Stimulated activated naive CD8-positive, alpha-beta T cell treated with anti-CD3 and anti-CD28 coated beads, Interleukin-15, amount 100 ng/mL, for 72 hours (primary cell): Measurements from ENCODE around the gene ATXN1L.
"Not testable (repeated sequence)": the region's sequence is repeated elsewhere in the genome, so short reads cannot be mapped to it uniquely, and the experiment has no call there.

Experiments used
- ATAC-seq: fragments of 150-1000 bp; cut with Tn5 transposase; 2 replicates; pipeline ENCODE4 v1.10.0; 2021; ENCODE audit warnings: mild to moderate bottlenecking, moderate library complexity
- DNase-seq, 2 donors: peaks; one replicate each; pipeline ENCODE4 v3.0.0; 2021 to 2022
- H3K27ac Mint-ChIP-seq, 2 donors: one replicate each; pipeline ENCODE4 v1.8.0; 2022; ENCODE audit warnings: mild to moderate bottlenecking in 2 of 2, mixed read lengths in 2 of 2, moderate library complexity in 2 of 2
- H3K27me3 Mint-ChIP-seq: one replicate; pipeline ENCODE4 v1.8.0; 2022; ENCODE audit warnings: mixed read lengths
- H3K4me1 Mint-ChIP-seq: one replicate; pipeline ENCODE4 v1.8.0; 2022; ENCODE audit warnings: mild to moderate bottlenecking, mixed read lengths
- H3K4me3 Mint-ChIP-seq, 2 donors: one replicate each; pipeline ENCODE4 v1.8.0; 2022; ENCODE audit warnings: mild to moderate bottlenecking in 2 of 2, mixed read lengths in 2 of 2, moderate library complexity in 1 of 2
- H3K9me3 Mint-ChIP-seq, 2 donors: one replicate each; pipeline ENCODE4 v1.8.0; 2022; ENCODE audit warnings: mixed read lengths in 2 of 2

ATXN1L gene, protein sequence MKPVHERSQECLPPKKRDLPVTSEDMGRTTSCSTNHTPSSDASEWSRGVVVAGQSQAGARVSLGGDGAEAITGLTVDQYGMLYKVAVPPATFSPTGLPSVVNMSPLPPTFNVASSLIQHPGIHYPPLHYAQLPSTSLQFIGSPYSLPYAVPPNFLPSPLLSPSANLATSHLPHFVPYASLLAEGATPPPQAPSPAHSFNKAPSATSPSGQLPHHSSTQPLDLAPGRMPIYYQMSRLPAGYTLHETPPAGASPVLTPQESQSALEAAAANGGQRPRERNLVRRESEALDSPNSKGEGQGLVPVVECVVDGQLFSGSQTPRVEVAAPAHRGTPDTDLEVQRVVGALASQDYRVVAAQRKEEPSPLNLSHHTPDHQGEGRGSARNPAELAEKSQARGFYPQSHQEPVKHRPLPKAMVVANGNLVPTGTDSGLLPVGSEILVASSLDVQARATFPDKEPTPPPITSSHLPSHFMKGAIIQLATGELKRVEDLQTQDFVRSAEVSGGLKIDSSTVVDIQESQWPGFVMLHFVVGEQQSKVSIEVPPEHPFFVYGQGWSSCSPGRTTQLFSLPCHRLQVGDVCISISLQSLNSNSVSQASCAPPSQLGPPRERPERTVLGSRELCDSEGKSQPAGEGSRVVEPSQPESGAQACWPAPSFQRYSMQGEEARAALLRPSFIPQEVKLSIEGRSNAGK

DNA sequence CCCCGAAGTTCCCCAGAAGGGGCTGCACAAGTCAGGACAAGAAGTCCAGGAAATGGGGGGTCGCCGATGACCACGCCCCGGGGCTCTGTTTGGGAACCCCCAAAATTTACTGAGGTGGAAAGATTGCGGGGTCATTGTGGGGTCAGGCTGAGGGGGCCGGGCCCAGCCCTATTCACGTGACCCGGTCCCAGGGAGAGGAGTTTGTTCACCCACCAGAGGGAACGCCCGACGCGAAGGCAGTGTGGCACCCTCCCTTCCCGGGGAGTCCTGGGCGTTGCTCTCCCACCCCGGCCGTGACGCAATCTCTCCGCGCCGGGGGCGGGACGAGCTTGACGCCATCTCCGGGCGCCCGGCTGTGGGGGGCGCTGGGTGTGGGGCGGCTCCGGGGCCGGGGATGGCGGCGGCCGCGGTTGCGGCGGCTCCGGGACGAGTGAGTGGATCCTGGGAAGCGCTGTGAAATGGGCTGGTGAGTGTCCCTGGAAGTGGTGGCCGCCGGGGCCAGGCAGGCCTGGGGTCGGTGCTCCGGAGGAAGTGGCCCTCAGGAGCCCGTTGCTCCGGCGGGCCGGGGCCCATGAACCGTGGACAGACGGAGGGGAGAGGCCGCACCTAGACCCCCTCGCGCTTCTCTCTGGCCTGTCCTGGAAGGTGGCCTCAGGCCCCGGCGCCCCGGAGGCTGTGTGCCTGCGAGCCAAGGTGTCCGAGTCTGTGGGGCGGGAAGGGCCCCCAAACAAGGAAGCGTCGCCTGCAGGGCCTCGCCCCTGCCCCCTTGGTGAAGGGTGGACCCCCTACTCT lies at the start of gene ATXN1L:
Gene ATXN1L, plus strand, starts transcription at position 338 of the 792 bp plus-strand sequence. CDS start 3,765 bp downstream, outside the sequence.
- peak; percentile 94 for DNase-seq
- peak within 1 kb of the TSS; percentile 95 for H3K4me3 Mint-ChIP-seq
- H3K9me3 Mint-ChIP-seq = no peaks in the 10 kb centered on the region
- H3K27ac Mint-ChIP-seq = peak within 1 kb of the TSS; percentile 96 to 97
- H3K27me3 Mint-ChIP-seq = no peaks in the 10 kb centered on the region
- ATAC-seq = peak; percentile 92
- H3K4me1 Mint-ChIP-seq = peaks cover 43% of the 10 kb centered on the region

DNA sequence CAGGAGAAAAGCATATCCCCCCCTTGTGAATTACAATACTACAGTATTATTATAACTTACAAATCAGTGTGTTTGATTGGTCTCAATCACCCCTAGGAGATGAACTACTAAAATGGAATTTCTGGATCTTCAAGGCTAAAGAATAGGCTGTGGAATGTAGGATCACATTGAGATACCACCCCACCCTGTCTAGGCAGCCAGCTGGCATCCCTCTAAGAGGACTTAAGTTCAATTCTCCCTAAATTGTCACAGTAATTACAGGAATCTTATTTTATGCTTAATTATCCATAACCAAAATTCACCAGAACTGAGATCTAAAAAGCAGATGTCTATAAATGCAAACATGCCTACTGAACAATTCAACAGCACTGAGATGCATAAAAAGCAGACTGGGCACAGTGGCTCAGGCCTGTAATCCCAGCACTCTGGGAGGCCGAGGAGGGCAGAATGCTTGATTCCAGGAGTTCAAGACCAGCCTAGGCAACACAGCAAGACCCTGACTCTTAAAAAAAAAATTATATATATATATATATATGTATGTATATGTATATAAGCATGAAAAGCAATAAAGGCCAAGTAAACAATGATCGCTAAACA lies 49.2 kb upstream of the ATXN1L start:
- Mint-ChIP-seq H3K4me1 (peaks cover 59% of the 10 kb centered on the region), H3K27ac (peak overlapping the region in 1 of 2 donors; percentile 5), H3K9me3 (no peaks in the 10 kb centered on the region), H3K27me3 (no peaks in the 10 kb centered on the region), H3K4me3 (no peak overlapping the region)
- DNase-seq = no peak
- ATAC-seq = no peak

DNA sequence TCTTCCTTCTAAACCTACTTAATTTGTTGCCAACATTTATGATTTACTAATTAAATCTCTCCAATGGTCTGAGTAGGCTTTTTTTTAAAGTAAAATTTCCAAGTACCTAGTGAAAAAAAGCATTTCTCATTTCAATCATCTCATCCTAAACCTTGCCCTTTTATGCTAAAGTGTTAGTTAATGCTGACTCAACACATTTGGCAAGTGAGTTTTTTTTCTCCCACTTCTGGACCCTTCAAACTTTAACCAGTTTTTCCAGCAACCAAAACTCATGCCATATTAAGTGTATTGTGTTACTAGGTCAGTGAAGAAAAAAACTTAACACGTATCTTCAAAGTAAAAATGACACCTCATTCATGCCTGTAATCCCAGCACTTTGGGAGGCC lies 42.5 kb upstream of the ATXN1L start:
- Mint-ChIP-seq H3K27ac (peak overlapping the region in 1 of 2 donors; percentile 78), H3K27me3 (no peaks in the 10 kb centered on the region), H3K4me1 (peaks cover 41% of the 10 kb centered on the region), H3K9me3 (no peaks in the 10 kb centered on the region), H3K4me3 (no peak overlapping the region)
- DNase-seq (no peak), ATAC-seq (no peak)

DNA sequence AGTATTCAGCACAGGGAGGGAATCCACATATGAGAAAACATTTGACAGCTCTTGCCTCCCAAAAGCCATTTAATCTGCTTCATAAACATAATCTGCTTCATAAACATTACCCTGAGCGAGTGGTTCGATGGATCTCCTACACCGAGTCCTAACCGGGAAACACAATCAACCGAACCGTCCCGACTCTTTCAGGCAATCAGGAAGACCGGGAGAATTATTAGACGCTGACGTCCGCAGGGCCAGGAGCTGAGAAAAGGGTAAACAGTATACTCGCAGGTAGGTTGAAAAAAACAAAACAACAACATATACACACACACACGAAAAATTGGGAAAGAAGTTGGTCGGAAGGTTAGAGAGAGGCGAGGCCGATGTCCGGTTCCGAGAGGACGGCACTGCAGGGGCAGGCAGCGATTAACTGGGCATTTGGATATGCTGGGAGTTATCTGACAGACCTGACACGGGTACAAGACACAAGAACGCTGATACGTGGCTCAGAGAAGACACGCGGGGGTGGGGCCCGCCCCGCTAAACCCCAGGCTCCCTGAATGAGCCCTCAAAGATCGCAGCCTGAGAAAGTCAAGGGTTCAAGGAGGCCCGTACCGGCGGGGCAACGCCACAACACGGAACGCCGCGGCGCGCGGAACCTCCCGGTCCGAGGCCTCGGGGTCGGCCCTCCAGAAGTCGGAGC lies 37.7 kb upstream of the ATXN1L start:
- no peaks in the 10 kb centered on the region for H3K27me3 Mint-ChIP-seq
- DNase-seq = no peak
- ATAC-seq = peak; percentile 63
- H3K9me3 Mint-ChIP-seq = no peaks in the 10 kb centered on the region
- H3K4me1 Mint-ChIP-seq = peaks cover 47% of the 10 kb centered on the region
- peak overlapping the region; percentile 100 for H3K27ac Mint-ChIP-seq
- H3K4me3 Mint-ChIP-seq = peak overlapping the region; percentile 97 to 100

DNA sequence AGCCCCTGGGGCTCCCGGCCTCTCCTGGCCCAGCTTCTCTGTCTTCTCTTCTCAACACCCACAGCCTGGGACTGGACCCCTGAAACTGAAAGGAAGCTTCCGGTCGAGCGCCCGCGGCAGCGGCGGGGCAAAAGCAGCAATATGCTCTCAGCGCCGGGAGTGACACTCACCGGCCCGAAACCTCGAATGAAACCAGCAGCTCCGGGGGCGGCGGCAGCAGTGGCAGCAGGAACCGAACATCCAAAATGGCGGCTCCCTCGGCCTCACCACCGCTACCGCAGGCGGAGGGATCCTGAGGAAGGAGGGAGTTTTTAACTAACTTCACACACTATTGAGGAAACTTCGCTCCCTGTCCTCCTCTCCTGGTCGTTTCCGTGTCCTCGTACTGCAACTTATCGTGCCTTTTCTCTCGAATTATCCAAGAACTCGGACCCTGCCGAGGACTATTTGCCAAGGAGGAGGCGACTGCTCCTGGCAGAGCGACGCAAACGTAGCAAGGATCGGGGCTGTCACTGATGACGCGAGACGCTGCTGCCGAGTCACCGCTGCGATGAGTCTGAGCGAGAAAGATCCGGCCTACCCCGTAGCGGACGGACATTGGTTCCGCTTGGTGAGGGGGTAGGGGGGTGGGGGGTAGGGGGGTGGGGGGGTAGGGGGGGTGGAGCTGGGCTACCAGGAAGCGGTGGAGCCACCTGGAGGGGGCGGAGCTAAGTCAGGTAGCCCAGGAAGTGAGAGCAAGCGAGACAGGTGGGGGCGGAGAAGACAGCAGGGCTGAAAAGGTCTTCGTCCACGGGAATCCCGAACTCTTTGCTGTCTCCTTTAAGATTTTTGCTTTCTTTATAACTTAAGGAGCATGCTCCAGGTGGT lies 37.0 kb upstream of the ATXN1L start, which contains the start of gene AP1G1:
Gene AP1G1, minus strand, starts transcription at position 242 of the 867 bp plus-strand sequence. CDS start 19,355 bp downstream, outside the sequence.
- DNase-seq = peak; percentile 92 to 95
- ATAC-seq = peak; percentile 97
- peak within 1 kb of the TSS; percentile 97 to 100 for H3K4me3 Mint-ChIP-seq
- H3K27ac Mint-ChIP-seq = peak within 1 kb of the TSS; percentile 100
- no peaks in the 10 kb centered on the region for H3K27me3 Mint-ChIP-seq
- peaks cover 41% of the 10 kb centered on the region for H3K4me1 Mint-ChIP-seq
- H3K9me3 Mint-ChIP-seq = no peaks in the 10 kb centered on the region

DNA sequence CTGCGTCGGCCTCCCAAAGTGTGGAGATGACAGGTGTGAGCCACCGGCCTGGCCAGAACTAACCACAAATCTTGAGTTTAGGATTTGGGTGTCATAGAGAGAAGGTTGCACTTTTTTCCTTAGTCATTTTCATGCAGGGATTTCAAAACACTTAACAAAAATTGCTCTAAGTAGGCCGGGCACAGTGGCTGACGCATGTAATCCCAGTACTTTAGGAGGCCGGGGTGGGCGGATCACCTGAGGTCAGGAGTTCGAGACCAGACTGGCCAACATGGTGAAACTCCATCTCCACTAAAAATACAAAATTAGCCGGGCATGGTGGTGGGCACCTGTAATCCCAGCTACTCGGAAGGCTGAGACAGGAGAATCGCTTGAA lies 35.6 kb upstream of the ATXN1L start:
- not testable (repeated sequence) for H3K27me3 Mint-ChIP-seq, ATAC-seq, DNase-seq, H3K9me3 Mint-ChIP-seq
- Mint-ChIP-seq H3K27ac (peak overlapping the region in 1 of 2 donors; percentile 88), H3K4me3 (peak overlapping the region; percentile 97 to 100), H3K4me1 (peaks cover 31% of the 10 kb centered on the region)

DNA sequence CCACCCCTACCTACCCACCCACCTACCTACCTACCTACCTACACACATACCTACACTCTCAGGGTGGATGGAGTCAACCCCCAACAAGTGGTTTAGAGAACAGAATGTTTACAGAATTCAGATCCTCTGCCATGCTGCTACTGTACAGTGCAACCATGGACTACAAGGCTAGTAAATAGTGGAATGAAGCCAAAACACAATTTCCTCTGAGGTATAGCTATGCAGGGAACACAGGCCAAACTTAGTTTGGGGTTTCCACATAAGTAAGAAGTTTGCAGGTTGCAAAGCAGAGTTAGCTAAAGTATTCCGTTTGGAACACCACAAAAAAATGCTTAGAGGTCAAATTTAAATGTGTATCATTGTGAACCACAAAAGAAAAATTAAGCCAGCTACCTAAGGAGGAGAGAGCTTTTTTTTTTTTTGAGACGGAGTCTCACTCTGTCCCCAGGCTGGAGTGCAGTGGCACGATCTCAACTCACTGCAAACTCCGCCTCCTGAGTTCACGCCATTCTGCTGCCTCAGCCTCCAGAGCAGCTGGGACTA lies 34.4 kb upstream of the ATXN1L start:
- no peaks in the 10 kb centered on the region for H3K9me3 Mint-ChIP-seq
- no peak overlapping the region for H3K4me3 Mint-ChIP-seq
- ATAC-seq (no peak), DNase-seq (no peak)
- peaks cover 28% of the 10 kb centered on the region for H3K4me1 Mint-ChIP-seq
- H3K27ac Mint-ChIP-seq = no peak overlapping the region
- no peaks in the 10 kb centered on the region for H3K27me3 Mint-ChIP-seq

DNA sequence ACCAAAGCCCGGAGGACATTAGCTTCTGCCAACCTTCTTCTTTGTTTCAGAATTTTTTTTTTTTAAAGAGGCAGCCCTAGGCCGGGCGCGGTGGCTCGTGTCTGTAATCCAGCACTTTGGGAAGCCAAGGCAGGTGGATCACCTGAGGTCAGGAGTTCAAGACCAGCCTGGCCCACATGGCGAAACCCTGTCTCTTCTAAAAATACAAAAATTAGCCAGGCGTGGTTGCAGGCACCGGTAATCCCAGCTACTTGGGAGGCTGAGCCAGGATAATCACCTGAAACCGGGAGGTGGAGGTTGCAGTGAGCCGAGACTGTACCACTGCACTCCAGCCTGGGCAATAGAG lies 28.6 kb upstream of the ATXN1L start:
- H3K27me3 Mint-ChIP-seq, H3K9me3 Mint-ChIP-seq, H3K27ac Mint-ChIP-seq, ATAC-seq, H3K4me1 Mint-ChIP-seq, DNase-seq, H3K4me3 Mint-ChIP-seq: not testable (repeated sequence)

DNA sequence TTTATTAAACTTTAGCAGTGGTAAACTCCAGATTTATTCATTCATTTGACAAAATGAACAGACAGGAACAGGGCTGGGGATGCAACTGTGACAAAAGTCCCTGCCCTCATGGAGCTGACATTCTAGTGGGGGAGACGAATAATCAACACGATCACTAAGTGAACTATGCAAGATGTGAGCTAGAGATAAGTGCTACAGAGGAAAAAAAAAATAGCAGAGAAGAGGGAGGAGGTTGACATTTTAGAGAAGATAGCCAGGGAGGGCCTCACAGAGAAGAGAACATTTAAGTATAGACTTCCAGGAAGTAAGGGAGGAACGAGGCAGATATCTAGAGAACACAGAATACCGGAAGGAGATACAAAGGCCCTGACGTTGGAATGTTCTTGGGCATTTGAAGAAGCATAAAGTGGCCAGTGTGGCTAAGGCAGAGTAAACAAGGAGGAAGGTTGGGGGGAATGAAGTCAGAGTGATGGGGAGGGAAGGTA lies 19.2 kb upstream of the ATXN1L start:
- Mint-ChIP-seq H3K27me3 (no peaks in the 10 kb centered on the region), H3K27ac (no peak overlapping the region), H3K4me3 (no peak overlapping the region), H3K4me1 (no peaks in the 10 kb centered on the region), H3K9me3 (no peaks in the 10 kb centered on the region)
- ATAC-seq = no peak
- no peak for DNase-seq

DNA sequence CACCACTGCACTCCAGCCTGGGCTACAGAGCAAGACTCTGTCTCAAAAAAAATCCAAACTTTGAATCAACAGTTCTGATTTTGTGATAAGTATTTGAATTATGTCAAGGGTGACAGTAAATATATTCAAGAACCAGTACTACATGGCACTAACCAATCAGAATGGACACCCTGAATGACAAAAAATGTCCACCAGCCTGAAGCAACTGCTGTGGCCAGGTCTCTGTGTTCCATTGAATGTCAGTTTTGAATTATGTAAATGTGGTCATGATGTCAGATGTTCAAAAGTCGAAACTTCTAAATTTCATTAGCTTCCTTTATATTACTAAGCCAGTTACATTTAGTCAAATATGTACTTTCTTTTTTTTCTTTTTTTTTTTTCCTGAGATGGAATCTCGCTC lies 15.4 kb upstream of the ATXN1L start:
- Mint-ChIP-seq H3K4me1 (no peaks in the 10 kb centered on the region), H3K27me3 (no peaks in the 10 kb centered on the region), H3K4me3 (no peak overlapping the region), H3K27ac (no peak overlapping the region), H3K9me3 (no peaks in the 10 kb centered on the region)
- DNase-seq (no peak), ATAC-seq (no peak)

DNA sequence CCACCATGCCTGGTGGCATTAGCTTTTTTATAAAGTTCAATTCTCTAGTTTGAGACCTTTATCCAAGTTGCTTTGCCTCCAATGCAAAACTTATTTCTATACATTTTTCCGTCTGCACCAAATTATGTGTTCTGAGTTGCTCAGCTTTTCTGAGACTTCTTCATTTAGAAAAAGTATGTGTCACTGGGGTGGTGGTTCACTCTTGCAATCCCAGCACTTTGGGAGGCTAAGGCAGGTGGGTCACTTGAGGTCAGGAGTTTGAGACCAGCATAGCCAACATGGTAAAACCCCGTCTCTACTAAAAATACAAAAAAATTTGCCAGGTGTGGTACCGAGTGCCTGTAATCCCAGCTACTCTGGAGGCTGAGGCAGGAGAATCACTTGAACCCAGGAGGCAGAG lies 14.1 kb upstream of the ATXN1L start:
- not testable (repeated sequence) for H3K9me3 Mint-ChIP-seq, DNase-seq, H3K4me3 Mint-ChIP-seq, ATAC-seq, H3K4me1 Mint-ChIP-seq, H3K27me3 Mint-ChIP-seq
- H3K27ac Mint-ChIP-seq = peak overlapping the region; percentile 40 to 82

DNA sequence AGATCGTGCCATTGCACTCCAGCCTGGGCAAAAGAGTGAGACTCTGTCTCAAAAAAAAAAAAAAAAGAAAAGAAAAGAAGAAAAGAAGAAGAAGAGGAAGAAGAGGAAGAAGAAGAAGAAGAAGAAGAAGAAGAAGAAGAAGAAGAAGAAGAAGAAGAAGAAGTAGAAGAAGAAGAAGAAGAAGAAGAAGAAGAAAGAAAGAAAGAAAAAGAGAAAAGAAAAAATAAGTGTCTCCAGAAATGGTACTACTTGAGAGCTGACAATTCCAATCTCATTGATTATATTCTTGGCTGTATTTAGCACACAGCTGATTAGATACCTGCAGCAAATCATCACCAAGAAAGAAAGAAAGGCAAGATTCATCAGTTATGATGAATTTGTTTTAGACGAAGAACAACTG lies 13.7 kb upstream of the ATXN1L start:
- not testable (repeated sequence) for H3K9me3 Mint-ChIP-seq, H3K27me3 Mint-ChIP-seq, H3K4me3 Mint-ChIP-seq, ATAC-seq, H3K4me1 Mint-ChIP-seq, DNase-seq
- H3K27ac Mint-ChIP-seq = peak overlapping the region; percentile 40 to 82

DNA sequence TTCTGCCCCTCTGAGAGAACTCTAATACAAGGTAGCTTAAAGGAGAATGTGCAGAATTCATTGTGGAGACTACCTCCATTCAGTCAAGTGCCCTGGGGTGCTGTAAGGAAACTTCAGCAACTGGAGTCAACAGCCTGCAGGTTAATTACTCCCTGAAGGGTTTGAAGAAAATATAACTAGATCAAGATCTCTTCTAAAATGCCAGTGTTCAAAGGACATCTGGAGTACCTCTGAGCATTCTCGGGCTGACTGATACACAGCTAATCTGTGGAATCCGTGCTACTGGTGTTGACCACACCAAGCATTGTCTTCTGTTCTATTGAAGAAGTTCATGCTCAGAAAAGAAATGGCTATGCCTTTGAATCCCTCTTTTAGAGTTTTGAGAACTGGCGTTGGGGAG lies 11.5 kb upstream of the ATXN1L start:
- no peak for ATAC-seq
- Mint-ChIP-seq H3K4me1 (no peaks in the 10 kb centered on the region), H3K27me3 (no peaks in the 10 kb centered on the region), H3K27ac (no peak overlapping the region), H3K9me3 (no peaks in the 10 kb centered on the region), H3K4me3 (no peak overlapping the region)
- no peak for DNase-seq

DNA sequence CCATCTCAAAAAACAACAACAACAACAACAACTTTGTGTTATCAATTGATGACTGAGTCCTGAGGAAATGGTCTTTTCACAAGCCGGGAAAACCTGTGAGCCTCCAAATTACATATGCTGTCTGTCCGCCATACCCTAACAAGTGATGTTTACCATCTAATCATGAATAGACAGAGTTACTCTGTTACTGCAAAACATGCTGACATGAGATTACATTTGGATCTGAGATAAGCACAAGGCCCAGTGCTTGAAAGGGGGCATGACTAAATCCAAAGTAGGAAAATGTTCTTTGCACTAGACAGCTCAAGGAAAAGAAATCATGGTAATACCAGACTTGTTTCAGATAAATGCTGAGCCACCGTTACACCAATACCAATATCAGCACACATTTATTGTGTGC lies 8.6 kb upstream of the ATXN1L start:
- ATAC-seq (no peak), DNase-seq (no peak)
- Mint-ChIP-seq H3K27me3 (no peaks in the 10 kb centered on the region), H3K4me3 (no peak overlapping the region), H3K27ac (no peak overlapping the region), H3K9me3 (no peaks in the 10 kb centered on the region), H3K4me1 (peaks cover 5% of the 10 kb centered on the region)
